HEK293 (cell line): Measurements from ENCODE around the gene CASP2.

Experiments used
- ZNF311 ChIP-seq: fragments of 450-650 bp; formaldehyde crosslinking; IDR thresholded peaks from 2 replicates; pipeline ENCODE4 v1.5.1; 2017; ENCODE audit warnings: missing biosample characterization, missing genetic modification characterization, borderline replicate concordance
- TF ChIP-seq, protein P1 (sequence below): fragments of 450-650 bp; formaldehyde crosslinking; IDR thresholded peaks from 2 replicates; pipeline ENCODE4 v1.5.1; 2016; ENCODE audit warnings: missing biosample characterization, missing genetic modification characterization
- TF ChIP-seq, protein P2 (sequence below): fragments of 450-650 bp; formaldehyde crosslinking; IDR thresholded peaks from 2 replicates; pipeline ENCODE4 v1.5.1; 2016; ENCODE audit warnings: missing biosample characterization, missing genetic modification characterization
- TF ChIP-seq, protein P3 (sequence below): fragments of 450-650 bp; formaldehyde crosslinking; IDR thresholded peaks from 2 replicates; pipeline ENCODE4 v1.5.1; 2016; ENCODE audit warnings: missing biosample characterization, missing genetic modification characterization

DNA sequence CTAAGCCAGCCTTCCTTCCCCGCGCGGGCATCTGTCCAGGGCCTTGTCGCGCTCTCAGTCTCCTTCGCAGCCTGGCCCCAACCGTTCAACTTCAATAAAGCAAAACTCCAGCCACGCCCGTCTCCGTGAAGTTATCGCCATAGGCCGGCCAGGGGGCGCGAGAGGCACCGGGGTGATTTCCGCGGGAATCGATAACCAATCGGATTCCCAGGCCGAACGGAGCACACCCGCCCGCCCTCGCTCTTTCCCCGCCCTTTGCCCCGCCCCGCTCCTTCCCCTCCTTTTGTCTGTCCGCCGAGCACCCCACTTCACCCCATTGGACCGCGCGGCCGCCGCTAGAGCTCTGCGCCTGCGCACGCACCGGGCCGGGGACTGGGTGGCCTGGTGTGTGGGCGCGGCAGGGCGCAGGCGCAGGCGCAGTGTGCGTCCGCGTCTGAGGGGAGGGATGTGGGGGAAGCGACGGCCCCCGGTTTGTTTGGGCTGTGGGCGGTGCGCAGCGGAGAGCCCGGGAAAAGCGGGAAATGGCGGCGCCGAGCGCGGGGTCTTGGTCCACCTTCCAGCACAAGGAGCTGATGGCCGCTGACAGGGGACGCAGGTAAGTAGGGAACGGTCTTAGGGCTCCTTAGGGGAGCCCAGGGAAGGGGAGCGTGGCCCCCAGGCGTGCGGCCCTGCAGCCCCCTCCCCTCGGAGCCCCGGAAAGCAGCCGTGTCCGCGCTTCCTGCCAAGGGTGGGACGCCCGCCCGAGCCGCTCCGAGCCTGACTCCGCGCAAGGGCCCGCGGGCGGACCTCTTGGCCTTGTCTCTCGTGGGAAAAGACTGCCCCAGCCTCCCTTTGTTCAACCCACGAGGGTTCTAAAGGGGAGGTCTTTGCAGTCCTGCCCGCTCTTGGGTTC lies at the start of gene CASP2:
- TF ChIP-seq, protein P1, sequence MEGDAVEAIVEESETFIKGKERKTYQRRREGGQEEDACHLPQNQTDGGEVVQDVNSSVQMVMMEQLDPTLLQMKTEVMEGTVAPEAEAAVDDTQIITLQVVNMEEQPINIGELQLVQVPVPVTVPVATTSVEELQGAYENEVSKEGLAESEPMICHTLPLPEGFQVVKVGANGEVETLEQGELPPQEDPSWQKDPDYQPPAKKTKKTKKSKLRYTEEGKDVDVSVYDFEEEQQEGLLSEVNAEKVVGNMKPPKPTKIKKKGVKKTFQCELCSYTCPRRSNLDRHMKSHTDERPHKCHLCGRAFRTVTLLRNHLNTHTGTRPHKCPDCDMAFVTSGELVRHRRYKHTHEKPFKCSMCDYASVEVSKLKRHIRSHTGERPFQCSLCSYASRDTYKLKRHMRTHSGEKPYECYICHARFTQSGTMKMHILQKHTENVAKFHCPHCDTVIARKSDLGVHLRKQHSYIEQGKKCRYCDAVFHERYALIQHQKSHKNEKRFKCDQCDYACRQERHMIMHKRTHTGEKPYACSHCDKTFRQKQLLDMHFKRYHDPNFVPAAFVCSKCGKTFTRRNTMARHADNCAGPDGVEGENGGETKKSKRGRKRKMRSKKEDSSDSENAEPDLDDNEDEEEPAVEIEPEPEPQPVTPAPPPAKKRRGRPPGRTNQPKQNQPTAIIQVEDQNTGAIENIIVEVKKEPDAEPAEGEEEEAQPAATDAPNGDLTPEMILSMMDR (tag by site-specific recombination): peak; percentile 78; the same call in 1 of the 2 replicates
- TF ChIP-seq, protein P2, sequence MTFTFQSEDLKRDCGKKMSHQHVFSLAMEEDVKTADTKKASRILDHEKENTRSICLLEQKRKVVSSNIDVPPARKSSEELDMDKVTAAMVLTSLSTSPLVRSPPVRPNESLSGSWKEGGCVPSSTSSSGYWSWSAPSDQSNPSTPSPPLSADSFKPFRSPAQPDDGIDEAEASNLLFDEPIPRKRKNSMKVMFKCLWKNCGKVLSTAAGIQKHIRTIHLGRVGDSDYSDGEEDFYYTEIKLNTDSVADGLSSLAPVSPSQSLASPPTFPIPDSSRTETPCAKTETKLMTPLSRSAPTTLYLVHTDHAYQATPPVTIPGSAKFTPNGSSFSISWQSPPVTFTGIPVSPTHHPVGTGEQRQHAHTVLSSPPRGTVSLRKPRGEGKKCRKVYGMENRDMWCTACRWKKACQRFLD: no peak
- TF ChIP-seq, protein P3, sequence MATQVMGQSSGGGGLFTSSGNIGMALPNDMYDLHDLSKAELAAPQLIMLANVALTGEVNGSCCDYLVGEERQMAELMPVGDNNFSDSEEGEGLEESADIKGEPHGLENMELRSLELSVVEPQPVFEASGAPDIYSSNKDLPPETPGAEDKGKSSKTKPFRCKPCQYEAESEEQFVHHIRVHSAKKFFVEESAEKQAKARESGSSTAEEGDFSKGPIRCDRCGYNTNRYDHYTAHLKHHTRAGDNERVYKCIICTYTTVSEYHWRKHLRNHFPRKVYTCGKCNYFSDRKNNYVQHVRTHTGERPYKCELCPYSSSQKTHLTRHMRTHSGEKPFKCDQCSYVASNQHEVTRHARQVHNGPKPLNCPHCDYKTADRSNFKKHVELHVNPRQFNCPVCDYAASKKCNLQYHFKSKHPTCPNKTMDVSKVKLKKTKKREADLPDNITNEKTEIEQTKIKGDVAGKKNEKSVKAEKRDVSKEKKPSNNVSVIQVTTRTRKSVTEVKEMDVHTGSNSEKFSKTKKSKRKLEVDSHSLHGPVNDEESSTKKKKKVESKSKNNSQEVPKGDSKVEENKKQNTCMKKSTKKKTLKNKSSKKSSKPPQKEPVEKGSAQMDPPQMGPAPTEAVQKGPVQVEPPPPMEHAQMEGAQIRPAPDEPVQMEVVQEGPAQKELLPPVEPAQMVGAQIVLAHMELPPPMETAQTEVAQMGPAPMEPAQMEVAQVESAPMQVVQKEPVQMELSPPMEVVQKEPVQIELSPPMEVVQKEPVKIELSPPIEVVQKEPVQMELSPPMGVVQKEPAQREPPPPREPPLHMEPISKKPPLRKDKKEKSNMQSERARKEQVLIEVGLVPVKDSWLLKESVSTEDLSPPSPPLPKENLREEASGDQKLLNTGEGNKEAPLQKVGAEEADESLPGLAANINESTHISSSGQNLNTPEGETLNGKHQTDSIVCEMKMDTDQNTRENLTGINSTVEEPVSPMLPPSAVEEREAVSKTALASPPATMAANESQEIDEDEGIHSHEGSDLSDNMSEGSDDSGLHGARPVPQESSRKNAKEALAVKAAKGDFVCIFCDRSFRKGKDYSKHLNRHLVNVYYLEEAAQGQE (tag by site-specific recombination): 0 out of 2 replicates have a peak, but pooled peaks have one; percentile 37
- TF ChIP-seq ZNF311 (tag by site-specific recombination): no peak
